GM12878 (cell line): ENCODE data around the gene COL2A1. TPM values are rescaled to one million over a fixed set of nuclear protein-coding genes. Genes with fewer than 3 reads are reported as not detected.

Experiments used
- ATAC-seq: fragments of 200-7000 bp; cut with Tn5 transposase; 3 replicates; pipeline ENCODE4 v1.9.1; 2020; ENCODE audit warnings: mild to moderate bottlenecking, moderate library complexity
- BruUV-seq: library from RNA; stranded (reverse); fragments of 400-500 nt; replicated peaks from 2 replicates; lab custom pipeline; 2021; lab: Mats Ljungman, UMichigan
- CTCF ChIA-PET: fragments of 300-600 bp; sonication (Branson Sonifier 250); formaldehyde crosslinking; extraction: SDS; loops from one replicate; lab custom pipeline; 2021; ENCODE audit warnings: inconsistent platforms; lab: Yijun Ruan, JAX
- POLR2A ChIA-PET: fragments of 350-600 bp; formaldehyde crosslinking; extraction: SDS; loops from one replicate; lab custom pipeline; 2021; ENCODE audit warnings: inconsistent platforms; lab: Charles Lee
- RAD21 ChIA-PET: fragments of 300-600 bp; sonication (Branson Sonifier 250); formaldehyde crosslinking; loops from one replicate; lab custom pipeline; 2023; ENCODE audit warnings: antibody characterized with exemption; ENCODE audit not compliant: unreplicated experiment; lab: Charles Lee
- SMC1A ChIA-PET: fragments of 300-600 bp; sonication (Branson Sonifier 250); formaldehyde crosslinking; loops from one replicate; lab custom pipeline; 2023; ENCODE audit not compliant: unreplicated experiment, uncharacterized antibody; lab: Charles Lee
- DNase-seq: peaks from one replicate; pipeline ENCODE4 v3.0.0-alpha.2; 2011; ENCODE audit warnings: low read depth, low spot score
- FAIRE-seq: peaks from 3 replicates; lab custom pipeline; 2011; peaks lifted over from hg19 to GRCh38; lab: Jason Lieb, UNC
- H2AFZ ChIP-seq: 2 replicates; pipeline ENCODE4 v1.6.0; 2011; ENCODE audit warnings: low read depth, low read length, control low read depth; ENCODE audit not compliant: control insufficient read depth
- H3K27ac ChIP-seq: 2 replicates; pipeline ENCODE4 v1.5.1; 2011; ENCODE audit warnings: control low read depth; ENCODE audit not compliant: control insufficient read depth, insufficient read depth
- H3K27me3 ChIP-seq, 2 experiments: replicated peaks in 1 of 2; 2 replicates each; pipeline versions ENCODE4 v1.6.0 to v1.6.1; 2011; ENCODE audit warnings: low read length in 1 of 2; ENCODE audit not compliant: control insufficient read depth in 2 of 2, insufficient read depth in 2 of 2
- H3K36me3 ChIP-seq, 2 experiments: 2 replicates each; pipeline ENCODE4 v1.5.1; 2011; ENCODE audit warnings: low read length in 1 of 2; ENCODE audit not compliant: control insufficient read depth in 2 of 2, insufficient read depth in 2 of 2
- H3K4me1 ChIP-seq: 2 replicates; pipeline ENCODE4 v1.6.1; 2011; ENCODE audit warnings: mild to moderate bottlenecking, low read length, moderate library complexity, mixed read lengths; ENCODE audit not compliant: control insufficient read depth, insufficient read depth
- H3K4me2 ChIP-seq: 2 replicates; pipeline ENCODE4 v1.6.0; 2011; ENCODE audit warnings: control low read depth; ENCODE audit not compliant: control insufficient read depth, insufficient read depth
- H3K4me3 ChIP-seq: fragments of 200-600 bp; sonication (generic); 2 replicates; pipeline ENCODE4 v1.5.1; 2016
- H3K79me2 ChIP-seq: 2 replicates; pipeline ENCODE4 v1.6.0; 2011; ENCODE audit warnings: low read length; ENCODE audit not compliant: control insufficient read depth, insufficient read depth
- H3K9ac ChIP-seq: 2 replicates; pipeline ENCODE4 v1.8.0; 2011; ENCODE audit warnings: low read length, control low read depth, mixed read lengths; ENCODE audit not compliant: control insufficient read depth, insufficient read depth
- H3K9me3 ChIP-seq: replicated peaks from 3 replicates; pipeline ENCODE4 v1.5.1; 2011; ENCODE audit warnings: mild to moderate bottlenecking, low read length; ENCODE audit not compliant: control insufficient read depth, insufficient read depth
- H4K20me1 ChIP-seq: 2 replicates; pipeline ENCODE4 v1.6.0; 2011; ENCODE audit not compliant: control insufficient read depth, insufficient read depth
- BHLHE40 ChIP-seq, 2 experiments: fragments of 450-650 bp in 1 of 2; IDR thresholded peaks; 2 replicates each; pipeline ENCODE4 v1.6.1; 2011 to 2017; ENCODE audit warnings: low read depth in 2 of 2, borderline replicate concordance in 1 of 2, improper control_type of control experiment in 1 of 2, low read length in 1 of 2, mild to moderate bottlenecking in 1 of 2
- EP300 ChIP-seq, 2 experiments: fragments of 150-350 bp in 1 of 2; IDR thresholded peaks; 2 replicates each; pipeline ENCODE4 v1.6.1; 2011 to 2012; ENCODE audit warnings: low read depth in 2 of 2, low read length in 2 of 2, borderline replicate concordance in 1 of 2, improper control_type of control experiment in 1 of 2, inconsistent platforms in 1 of 2; ENCODE audit not compliant: control insufficient read depth in 1 of 2
- JUNB ChIP-seq: IDR thresholded peaks from 2 replicates; pipeline ENCODE4 v1.6.1; 2016; ENCODE audit warnings: antibody characterized with exemption, mild to moderate bottlenecking
- MTA2 ChIP-seq: fragments of 450-650 bp; IDR thresholded peaks from 2 replicates; pipeline ENCODE4 v1.6.1; 2016; ENCODE audit warnings: low read depth, mild to moderate bottlenecking, moderate library complexity
- MTA3 ChIP-seq: IDR thresholded peaks from 2 replicates; pipeline ENCODE4 v1.6.1; 2012; ENCODE audit warnings: low read length, inconsistent platforms, borderline replicate concordance
- TCF7 ChIP-seq: IDR thresholded peaks from 2 replicates; pipeline ENCODE4 v1.6.1; 2014; ENCODE audit warnings: antibody characterized with exemption, borderline replicate concordance
- YBX1 ChIP-seq: fragments of 450-650 bp; IDR thresholded peaks from 2 replicates; pipeline ENCODE4 v1.6.1; 2016; ENCODE audit warnings: antibody characterized with exemption
- ZNF592 ChIP-seq: fragments of 450-650 bp; IDR thresholded peaks from 2 replicates; pipeline ENCODE4 v1.6.1; 2017; ENCODE audit warnings: mild to moderate bottlenecking, moderate library complexity
- WGBS: methylation state at CpG from one replicate; pipeline ENCODE4 v1.1.6; 2016; ENCODE audit warnings: low lambda C conversion rate; ENCODE audit not compliant: insufficient replicate concordance, insufficient coverage; ENCODE audit errors: missing lambda C conversion rate; 5-methylcytosine and 5-hydroxymethylcytosine counted together
- in situ Hi-C: fragments of 300-500 bp; cut with MboI; formaldehyde crosslinking; loops from 9 replicates; pipeline ENCODE4 v1.14.3; 2018; ENCODE audit warnings: mixed read lengths
- intact Hi-C: fragments of 100-400 bp; cut with micrococcal nuclease; formaldehyde crosslinking; loops from one replicate; pipeline ENCODE4 v1.14.2; 2022; ENCODE audit not compliant: unreplicated experiment
- polyA plus RNA-seq, 11 experiments: library from polyadenylated mRNA; depleted of rRNA in 4 of 11; unstranded in 6 of 11; stranded (reverse) in 5 of 11; fragments of >200 nt; fragmentation: Nextera tagmentation in 4 of 11; fragmentation: Illumina TruSeq in 1 of 11; extraction: Ambion mirVana in 4 of 11; extraction: Trizol in 1 of 11; gene quantifications; 1 replicate in 1 of 11; 2 replicates in 10 of 11; pipeline versions ENCODE4 v1.2.1 to v1.2.3, GENCODE V29; 2011 to 2016; ENCODE audit warnings: inconsistent platforms in 2 of 11, missing spikeins in 2 of 11, low read depth in 1 of 11
- total RNA-seq, 4 experiments: library from RNA; depleted of rRNA in 3 of 4; stranded (reverse); fragments of >200 nt in 3 of 4; fragmentation: Illumina TruSeq in 1 of 4; extraction: Trizol in 1 of 4; gene quantifications; 2 replicates each; pipeline versions ENCODE4 v1.2.1 to v1.2.3, GENCODE V29; 2013 to 2021

The COL2A1 gene
- total and polyA plus RNA-seq, 10 of the 15 experiments (the other 5 are each of a cell fraction or from before 2014, with no cell fraction given) = 0.06 to 0.67 (median 0.19) TPM; not detected in 1

GRCh38 chr12:48032597-48032996, 28.3 kb upstream of the COL2A1 start:
- H3K4me1 ChIP-seq = no peaks in the 10 kb centered on the region
- ChIA-PET RAD21 (no interaction called here), SMC1A (no interaction called here), CTCF (no interaction called here)
- H3K4me3 ChIP-seq = no peak overlapping the region
- intact Hi-C loops = no loop called here
- H3K27me3 ChIP-seq = no peaks in the 10 kb centered on the region
- H3K36me3 ChIP-seq = no peaks in the 10 kb centered on the region
- H4K20me1 ChIP-seq = no peaks in the 10 kb centered on the region
- ATAC-seq = no peak
- no peak for DNase-seq
- 93% methylated on average over 1 of the region's 1 CpG for WGBS
- FAIRE-seq = no peak
- H3K4me2 ChIP-seq = no peak overlapping the region
- no peaks in the 10 kb centered on the region for H3K9me3 ChIP-seq
- H3K79me2 ChIP-seq = no peaks in the 10 kb centered on the region
- H2AFZ ChIP-seq = no peak overlapping the region
- TF ChIP-seq MTA2 = no peak
- TF ChIP-seq TCF7 = no peak
- no peak for TF ChIP-seq MTA3
- no peak for TF ChIP-seq BHLHE40 (IDR thresholded peaks at IDR 0.05; ENCODE audit: borderline replicate concordance in 1 of 2, low read depth in 2 of 2, low read length in 1 of 2)
- TF ChIP-seq JUNB = no peak
- TF ChIP-seq ZNF592 = no peak
- no peak for TF ChIP-seq EP300 (IDR thresholded peaks at IDR 0.05; ENCODE audit: borderline replicate concordance in 1 of 2, control insufficient read depth in 1 of 2, low read depth in 2 of 2, low read length in 2 of 2)
- no peak for TF ChIP-seq YBX1
- TF ChIP-seq, all 136 proteins: peak for 0
- H3K9ac ChIP-seq = no peak overlapping the region
- in situ Hi-C loops = no loop called here
- POLR2A ChIA-PET = no interaction called here
- no peak overlapping the region for H3K27ac ChIP-seq
- BruUV-seq = no TSS peak
